22Rv1 (cell line): ENCODE data around the gene CTBP2.

ENCODE experiments used
- CTCF ChIP-seq: fragments of 450-650 bp; IDR thresholded peaks from 2 replicates; pipeline ENCODE4 v1.5.1; 2017; ENCODE audit warnings: mild to moderate bottlenecking
- ZFX ChIP-seq: fragments of 450-650 bp; IDR thresholded peaks from 2 replicates; pipeline ENCODE4 v1.6.1; 2017; ENCODE audit warnings: antibody characterized with exemption, borderline replicate concordance

GRCh38 chr10:125130916-125131315 lies 29.4 kb downstream of the CTBP2 start:
- TF ChIP-seq CTCF (no peak), ZFX (no peak)
